ENCODE results near the gene SGCD. TPM values are rescaled to one million over a fixed set of nuclear protein-coding genes. Genes with fewer than 3 reads are reported as not detected.

Gene SGCD
- total RNA-seq, 1 donor from 2014 or later: 8.8 TPM

DNA sequence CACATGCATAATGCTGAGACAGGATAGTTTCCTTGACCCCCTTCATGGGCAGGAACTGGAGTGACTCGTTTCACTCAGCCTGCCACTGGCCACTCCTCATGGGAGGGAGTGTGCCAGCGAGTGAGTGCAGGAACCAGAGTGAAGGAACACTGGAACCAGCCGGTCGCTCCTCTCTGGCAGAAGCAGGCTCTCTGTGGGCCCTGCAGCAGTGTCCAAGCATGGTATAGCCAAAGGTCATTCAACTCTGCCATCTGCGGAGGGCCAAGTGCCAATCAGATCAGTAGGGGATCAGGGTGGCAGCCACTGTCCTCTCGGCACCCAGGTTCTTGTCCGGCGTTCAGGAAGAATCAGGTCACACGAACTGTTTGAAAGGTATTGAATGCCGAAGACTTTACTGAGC is 353.9 kb downstream of the SGCD start:
- no peak for DNase-seq (ENCODE audit: extremely low spot score, unreplicated experiment)
- H3K4me3 Mint-ChIP-seq: no peak overlapping the region
- H3K27ac Mint-ChIP-seq: no peak overlapping the region
- peaks cover 35% of the 10 kb centered on the region for H3K4me1 Mint-ChIP-seq (ENCODE audit: unreplicated experiment)
- H3K36me3 Mint-ChIP-seq: no peaks in the 10 kb centered on the region
- TF ChIP-seq, protein P1, sequence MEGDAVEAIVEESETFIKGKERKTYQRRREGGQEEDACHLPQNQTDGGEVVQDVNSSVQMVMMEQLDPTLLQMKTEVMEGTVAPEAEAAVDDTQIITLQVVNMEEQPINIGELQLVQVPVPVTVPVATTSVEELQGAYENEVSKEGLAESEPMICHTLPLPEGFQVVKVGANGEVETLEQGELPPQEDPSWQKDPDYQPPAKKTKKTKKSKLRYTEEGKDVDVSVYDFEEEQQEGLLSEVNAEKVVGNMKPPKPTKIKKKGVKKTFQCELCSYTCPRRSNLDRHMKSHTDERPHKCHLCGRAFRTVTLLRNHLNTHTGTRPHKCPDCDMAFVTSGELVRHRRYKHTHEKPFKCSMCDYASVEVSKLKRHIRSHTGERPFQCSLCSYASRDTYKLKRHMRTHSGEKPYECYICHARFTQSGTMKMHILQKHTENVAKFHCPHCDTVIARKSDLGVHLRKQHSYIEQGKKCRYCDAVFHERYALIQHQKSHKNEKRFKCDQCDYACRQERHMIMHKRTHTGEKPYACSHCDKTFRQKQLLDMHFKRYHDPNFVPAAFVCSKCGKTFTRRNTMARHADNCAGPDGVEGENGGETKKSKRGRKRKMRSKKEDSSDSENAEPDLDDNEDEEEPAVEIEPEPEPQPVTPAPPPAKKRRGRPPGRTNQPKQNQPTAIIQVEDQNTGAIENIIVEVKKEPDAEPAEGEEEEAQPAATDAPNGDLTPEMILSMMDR (conservative IDR thresholded peaks at IDR 0.05): no peak
- H3K27me3 Mint-ChIP-seq: peaks cover 21% of the 10 kb centered on the region
- no peaks in the 10 kb centered on the region for H3K9me3 Mint-ChIP-seq

DNA sequence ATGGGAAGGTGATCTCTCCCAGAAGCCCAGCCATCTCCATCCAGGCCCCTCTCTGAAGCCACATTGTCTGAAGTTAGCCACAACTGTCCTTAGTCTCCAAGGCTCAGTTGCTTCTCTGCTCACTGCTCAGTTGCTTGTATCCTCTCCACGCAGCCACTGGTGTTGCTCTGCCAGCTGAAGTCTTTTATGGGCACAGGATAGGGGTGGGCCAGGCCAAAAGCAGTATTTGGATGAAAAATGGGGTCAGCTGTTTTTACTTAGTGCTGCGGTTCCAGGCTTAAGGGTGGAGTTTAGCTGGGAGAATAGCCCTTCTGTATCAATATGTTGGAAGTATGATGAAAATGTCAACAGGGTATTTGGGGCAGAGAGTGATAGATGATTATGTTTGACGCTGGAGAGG is 354.3 kb downstream of the SGCD start:
- no peak for DNase-seq (ENCODE audit: extremely low spot score, unreplicated experiment)
- no peak overlapping the region for H3K4me3 Mint-ChIP-seq
- peaks cover 37% of the 10 kb centered on the region for H3K4me1 Mint-ChIP-seq (ENCODE audit: unreplicated experiment)
- H3K27ac Mint-ChIP-seq: no peak overlapping the region
- no peaks in the 10 kb centered on the region for H3K36me3 Mint-ChIP-seq
- TF ChIP-seq, protein P1 (conservative IDR thresholded peaks at IDR 0.05): no peak
- no peaks in the 10 kb centered on the region for H3K9me3 Mint-ChIP-seq
- peaks cover 22% of the 10 kb centered on the region for H3K27me3 Mint-ChIP-seq

DNA sequence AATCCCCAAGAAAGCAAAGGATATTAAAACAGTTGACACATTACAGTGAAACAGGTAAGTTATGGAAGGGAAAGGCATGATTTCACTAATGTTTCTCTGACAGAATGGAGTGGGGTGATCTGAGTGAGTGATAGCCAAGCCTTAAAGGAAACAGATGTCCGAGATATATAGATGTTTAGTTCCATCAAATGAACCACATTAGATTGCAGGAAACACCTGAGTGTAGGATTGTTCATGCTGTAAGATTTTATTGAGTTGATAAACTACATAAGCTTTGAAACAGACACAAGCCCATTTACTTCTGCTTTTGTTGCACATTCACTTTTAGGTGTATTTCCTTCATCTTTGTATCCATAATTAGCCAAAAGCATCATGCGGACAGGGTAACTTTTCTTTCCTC is 356.0 kb downstream of the SGCD start:
- H3K9me3 Mint-ChIP-seq: no peaks in the 10 kb centered on the region

DNA sequence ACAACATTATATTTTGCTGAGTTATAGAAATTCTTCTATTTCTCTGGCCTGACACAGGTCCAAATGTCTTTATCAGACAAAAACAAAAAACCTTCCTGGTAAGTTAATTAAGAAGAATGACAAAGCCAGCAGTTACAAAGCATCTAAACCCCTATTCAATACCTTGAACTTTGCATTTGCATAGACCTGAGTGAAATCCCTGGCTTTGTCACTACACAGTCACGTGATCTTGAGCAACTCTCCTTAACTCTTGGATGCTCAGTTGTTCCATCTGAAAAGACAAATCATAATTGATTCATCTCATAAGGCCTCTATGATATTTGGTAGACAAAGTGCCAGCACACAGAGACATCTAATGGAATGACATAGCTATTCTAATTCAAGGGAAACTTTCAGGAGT is 356.5 kb downstream of the SGCD start:
- no peak overlapping the region for H3K27ac Mint-ChIP-seq
- H3K4me1 Mint-ChIP-seq (ENCODE audit: unreplicated experiment): peaks cover 55% of the 10 kb centered on the region
- H3K36me3 Mint-ChIP-seq: no peaks in the 10 kb centered on the region
- no peak for DNase-seq (ENCODE audit: extremely low spot score, unreplicated experiment)
- TF ChIP-seq, protein P1 (conservative IDR thresholded peaks at IDR 0.05): no peak
- no peaks in the 10 kb centered on the region for H3K9me3 Mint-ChIP-seq
- peaks cover 40% of the 10 kb centered on the region for H3K27me3 Mint-ChIP-seq
- no peak overlapping the region for H3K4me3 Mint-ChIP-seq

More for the DNA sequence above, 356.0 kb downstream of the SGCD start:
- no peak for DNase-seq (ENCODE audit: extremely low spot score, unreplicated experiment)
- Mint-ChIP-seq H3K36me3 (no peaks in the 10 kb centered on the region), H3K27ac (no peak overlapping the region), H3K27me3 (peaks cover 37% of the 10 kb centered on the region), H3K4me3 (no peak overlapping the region), H3K4me1 (ENCODE audit: unreplicated experiment) (peaks cover 52% of the 10 kb centered on the region)
- TF ChIP-seq, protein P1 (conservative IDR thresholded peaks at IDR 0.05): no peak

DNA sequence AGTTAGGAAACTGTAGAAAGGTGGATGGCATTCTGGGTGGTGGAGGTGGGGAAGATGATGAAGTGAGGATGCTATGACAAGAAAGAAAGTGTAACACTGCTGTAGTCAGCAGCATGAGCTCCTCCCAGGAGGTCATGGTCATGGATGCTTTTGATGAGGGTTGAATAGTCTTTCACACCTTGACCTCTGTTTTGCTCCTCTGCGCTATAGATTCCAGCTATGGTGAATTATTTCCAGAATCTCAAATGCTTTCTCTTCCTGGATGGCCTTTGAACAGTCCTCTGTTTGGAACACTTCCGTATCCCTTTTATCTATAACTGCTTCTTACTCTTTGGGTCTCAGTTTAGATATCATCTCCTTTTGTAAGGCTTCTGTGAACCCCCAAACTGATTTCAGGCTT is 357.3 kb downstream of the SGCD start:
- no peaks in the 10 kb centered on the region for H3K9me3 Mint-ChIP-seq

More for the DNA sequence above, 357.3 kb downstream of the SGCD start:
- DNase-seq (ENCODE audit: extremely low spot score, unreplicated experiment): no peak
- H3K27me3 Mint-ChIP-seq: peaks cover 44% of the 10 kb centered on the region
- no peak overlapping the region for H3K27ac Mint-ChIP-seq
- H3K36me3 Mint-ChIP-seq: no peaks in the 10 kb centered on the region
- peaks cover 55% of the 10 kb centered on the region for H3K4me1 Mint-ChIP-seq (ENCODE audit: unreplicated experiment)
- TF ChIP-seq, protein P1 (conservative IDR thresholded peaks at IDR 0.05): no peak
- no peak overlapping the region for H3K4me3 Mint-ChIP-seq

Data from type B pancreatic cell (in vitro differentiated cells).